Neural progenitor cell (in vitro differentiated cells): ENCODE results near the gene CPXM2.

Experiments used
- EZH2 ChIP-seq: fragments of 200-600 bp; sonication (generic); IDR thresholded peaks from 2 replicates; pipeline ENCODE4 v1.6.1; 2017; ENCODE audit warnings: antibody characterized with exemption, mild to moderate bottlenecking, moderate library complexity
- EZH2phosphoT487 ChIP-seq: fragments of 200-600 bp; sonication (generic); IDR thresholded peaks from 2 replicates; pipeline ENCODE4 v1.6.1; 2017; ENCODE audit warnings: antibody characterized with exemption
- TF ChIP-seq, protein P1 (sequence below): fragments of 200-600 bp; sonication (generic); IDR thresholded peaks from 2 replicates; pipeline ENCODE4 v1.5.1; 2017; ENCODE audit warnings: antibody characterized with exemption, mild to moderate bottlenecking

DNA sequence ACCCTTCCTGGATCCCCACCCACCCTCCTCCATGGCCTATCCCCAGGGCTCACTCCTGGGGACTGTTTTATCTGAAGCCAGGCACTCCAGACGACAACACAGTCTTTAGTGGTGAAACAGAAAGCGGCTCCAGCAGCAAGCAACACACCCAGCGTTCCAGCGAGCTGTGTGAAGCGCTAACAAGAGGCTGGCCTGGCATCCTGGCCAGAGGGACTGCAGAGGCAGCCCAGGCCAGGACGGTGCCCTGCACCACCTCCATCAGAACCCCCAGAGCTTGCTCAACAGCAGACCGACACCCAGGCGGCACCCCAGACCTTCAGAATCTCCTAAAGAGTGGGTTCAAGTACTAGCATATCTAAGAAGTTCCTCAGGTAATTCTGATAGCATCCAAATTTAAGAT, 2.0 kb upstream of the CPXM2 start:
- TF ChIP-seq, protein P1, sequence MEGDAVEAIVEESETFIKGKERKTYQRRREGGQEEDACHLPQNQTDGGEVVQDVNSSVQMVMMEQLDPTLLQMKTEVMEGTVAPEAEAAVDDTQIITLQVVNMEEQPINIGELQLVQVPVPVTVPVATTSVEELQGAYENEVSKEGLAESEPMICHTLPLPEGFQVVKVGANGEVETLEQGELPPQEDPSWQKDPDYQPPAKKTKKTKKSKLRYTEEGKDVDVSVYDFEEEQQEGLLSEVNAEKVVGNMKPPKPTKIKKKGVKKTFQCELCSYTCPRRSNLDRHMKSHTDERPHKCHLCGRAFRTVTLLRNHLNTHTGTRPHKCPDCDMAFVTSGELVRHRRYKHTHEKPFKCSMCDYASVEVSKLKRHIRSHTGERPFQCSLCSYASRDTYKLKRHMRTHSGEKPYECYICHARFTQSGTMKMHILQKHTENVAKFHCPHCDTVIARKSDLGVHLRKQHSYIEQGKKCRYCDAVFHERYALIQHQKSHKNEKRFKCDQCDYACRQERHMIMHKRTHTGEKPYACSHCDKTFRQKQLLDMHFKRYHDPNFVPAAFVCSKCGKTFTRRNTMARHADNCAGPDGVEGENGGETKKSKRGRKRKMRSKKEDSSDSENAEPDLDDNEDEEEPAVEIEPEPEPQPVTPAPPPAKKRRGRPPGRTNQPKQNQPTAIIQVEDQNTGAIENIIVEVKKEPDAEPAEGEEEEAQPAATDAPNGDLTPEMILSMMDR: no peak
- TF ChIP-seq EZH2phosphoT487 (no peak), EZH2 (no peak)
